GM06990 (cell line): Measurements from ENCODE around the gene SWT1.

ENCODE experiments used
- DNase-seq: peaks from one replicate; pipeline ENCODE4 v3.0.0-alpha.2; 2011; ENCODE audit not compliant: insufficient read length; ENCODE audit errors: extremely low read depth
- H3K27me3 ChIP-seq: replicated peaks from 2 replicates; pipeline ENCODE4 v1.6.0; 2011; ENCODE audit warnings: low read length; ENCODE audit not compliant: control insufficient read depth, insufficient read depth
- H3K36me3 ChIP-seq: 2 replicates; pipeline ENCODE4 v1.5.1; 2011; ENCODE audit warnings: low read length; ENCODE audit not compliant: control insufficient read depth, insufficient read depth
- H3K4me3 ChIP-seq: replicated peaks from 2 replicates; pipeline ENCODE4 v1.5.1; 2011; ENCODE audit warnings: low read depth, mild to moderate bottlenecking, control low read depth, low read length
- TF ChIP-seq, protein P1 (sequence below): IDR thresholded peaks from 2 replicates; pipeline ENCODE4 v1.5.1; 2011; ENCODE audit warnings: low read length, control low read depth, mild to moderate bottlenecking, inconsistent platforms; ENCODE audit not compliant: insufficient read depth, poor library complexity, severe bottlenecking

SWT1 gene

DNA sequence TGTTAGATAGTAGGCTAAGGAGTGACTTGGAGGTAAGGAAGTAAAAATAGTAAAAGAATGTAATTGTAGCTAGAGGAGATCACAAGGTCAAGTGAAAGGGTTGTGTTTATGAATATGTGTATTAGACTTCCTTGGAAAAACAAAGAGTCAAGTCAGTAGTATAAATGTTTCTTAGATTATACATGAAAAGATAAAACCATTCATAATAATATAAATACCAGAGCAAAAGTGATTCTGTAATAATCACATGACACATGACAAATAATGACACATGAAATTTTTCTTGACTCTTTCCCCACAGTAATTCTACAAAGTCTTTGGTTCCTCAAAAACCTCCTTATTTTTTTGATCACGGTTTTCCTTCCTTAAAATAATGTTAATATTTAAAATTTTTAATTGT, 103.6 kb downstream of the SWT1 start:
- DNase-seq: no peak
- TF ChIP-seq, protein P1, sequence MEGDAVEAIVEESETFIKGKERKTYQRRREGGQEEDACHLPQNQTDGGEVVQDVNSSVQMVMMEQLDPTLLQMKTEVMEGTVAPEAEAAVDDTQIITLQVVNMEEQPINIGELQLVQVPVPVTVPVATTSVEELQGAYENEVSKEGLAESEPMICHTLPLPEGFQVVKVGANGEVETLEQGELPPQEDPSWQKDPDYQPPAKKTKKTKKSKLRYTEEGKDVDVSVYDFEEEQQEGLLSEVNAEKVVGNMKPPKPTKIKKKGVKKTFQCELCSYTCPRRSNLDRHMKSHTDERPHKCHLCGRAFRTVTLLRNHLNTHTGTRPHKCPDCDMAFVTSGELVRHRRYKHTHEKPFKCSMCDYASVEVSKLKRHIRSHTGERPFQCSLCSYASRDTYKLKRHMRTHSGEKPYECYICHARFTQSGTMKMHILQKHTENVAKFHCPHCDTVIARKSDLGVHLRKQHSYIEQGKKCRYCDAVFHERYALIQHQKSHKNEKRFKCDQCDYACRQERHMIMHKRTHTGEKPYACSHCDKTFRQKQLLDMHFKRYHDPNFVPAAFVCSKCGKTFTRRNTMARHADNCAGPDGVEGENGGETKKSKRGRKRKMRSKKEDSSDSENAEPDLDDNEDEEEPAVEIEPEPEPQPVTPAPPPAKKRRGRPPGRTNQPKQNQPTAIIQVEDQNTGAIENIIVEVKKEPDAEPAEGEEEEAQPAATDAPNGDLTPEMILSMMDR: no peak
- H3K4me3 ChIP-seq: no peak overlapping the region
- no peaks in the 10 kb centered on the region for H3K36me3 ChIP-seq
- no peaks in the 10 kb centered on the region for H3K27me3 ChIP-seq

DNA sequence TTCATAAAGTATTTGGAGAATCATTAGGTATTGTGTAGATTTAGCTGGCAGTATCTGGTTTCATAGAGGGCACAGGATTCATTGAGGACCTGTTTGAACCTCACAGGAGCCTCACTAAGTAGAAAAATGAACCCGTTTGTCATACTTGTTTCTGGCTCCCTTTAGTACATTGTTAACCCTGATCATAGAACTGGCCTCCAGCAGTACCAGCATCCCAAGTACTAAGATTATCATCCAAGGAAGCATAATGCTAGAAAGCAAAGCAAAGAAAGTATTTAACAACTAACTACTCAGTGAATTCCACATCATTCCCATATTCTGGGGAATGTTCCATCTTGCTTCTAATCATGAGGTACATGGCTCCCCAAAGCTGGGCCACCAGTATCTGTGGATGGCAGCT, 105.2 kb downstream of the SWT1 start:
- Histone ChIP-seq H3K4me3 (no peak overlapping the region), H3K27me3 (no peaks in the 10 kb centered on the region), H3K36me3 (no peaks in the 10 kb centered on the region)
- TF ChIP-seq, protein P1: no peak
- DNase-seq: no peak

DNA sequence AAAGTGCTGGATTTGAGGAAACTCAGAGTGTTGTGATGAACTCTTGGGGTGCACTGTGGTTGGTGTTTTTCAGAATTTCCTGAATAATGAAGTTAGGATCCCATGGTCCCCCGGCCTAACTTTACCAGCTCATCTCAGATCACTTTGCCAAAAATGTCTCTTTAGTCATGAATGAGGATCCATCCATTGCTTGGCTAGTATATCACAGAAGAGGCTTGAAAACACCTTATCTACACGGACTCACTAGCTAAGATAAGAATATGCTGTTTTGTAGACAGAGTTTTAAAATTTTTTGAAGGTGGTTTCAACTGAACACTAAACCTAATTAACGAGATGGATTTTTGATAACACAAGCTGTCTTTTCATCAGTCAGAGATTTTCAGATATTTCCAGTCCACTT, 106.3 kb downstream of the SWT1 start:
- H3K4me3 ChIP-seq: no peak overlapping the region
- H3K27me3 ChIP-seq: no peaks in the 10 kb centered on the region
- TF ChIP-seq, protein P1: no peak
- DNase-seq: no peak
- no peaks in the 10 kb centered on the region for H3K36me3 ChIP-seq

DNA sequence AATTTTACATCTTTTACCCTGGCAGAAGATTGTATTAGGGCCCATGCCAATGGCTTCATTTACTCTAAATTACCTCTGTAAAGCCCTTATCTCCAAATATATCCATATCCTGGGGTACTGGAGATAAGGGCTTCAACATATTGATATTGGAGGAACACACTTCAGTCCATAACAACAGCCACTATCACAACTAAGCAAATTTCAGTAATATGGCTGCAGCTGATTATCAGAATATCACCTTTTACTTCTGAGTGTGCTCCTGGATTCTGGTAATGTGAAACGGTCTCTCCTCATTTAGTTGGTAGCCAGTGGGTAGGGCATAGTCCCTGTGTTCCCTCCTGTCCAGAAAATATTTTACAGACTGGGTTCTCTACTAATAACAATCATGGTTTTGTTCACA, 106.8 kb downstream of the SWT1 start:
- H3K4me3 ChIP-seq: no peak overlapping the region
- H3K27me3 ChIP-seq: no peaks in the 10 kb centered on the region
- DNase-seq: no peak
- no peaks in the 10 kb centered on the region for H3K36me3 ChIP-seq
- TF ChIP-seq, protein P1: no peak

DNA sequence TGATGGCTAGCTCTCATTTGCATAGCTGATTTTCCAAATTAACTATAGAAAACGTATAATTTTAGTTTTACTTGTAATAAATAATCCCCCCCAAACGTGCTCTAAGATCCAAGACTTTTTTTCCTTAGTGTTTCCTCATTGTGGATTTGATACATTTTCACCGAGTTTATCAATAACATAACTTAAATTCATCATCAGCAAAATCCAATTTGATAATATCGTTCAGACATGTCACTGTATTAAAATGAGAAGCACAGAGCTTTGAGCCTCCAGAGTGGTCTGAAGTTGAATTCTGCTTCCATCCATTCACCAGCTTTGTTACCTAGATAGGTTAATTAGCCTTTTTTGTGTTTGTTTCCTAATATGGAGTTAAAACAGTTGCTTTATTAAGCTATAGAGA, 108.3 kb downstream of the SWT1 start:
- Histone ChIP-seq H3K4me3 (no peak overlapping the region), H3K36me3 (no peaks in the 10 kb centered on the region), H3K27me3 (no peaks in the 10 kb centered on the region)
- TF ChIP-seq, protein P1: no peak
- no peak for DNase-seq

DNA sequence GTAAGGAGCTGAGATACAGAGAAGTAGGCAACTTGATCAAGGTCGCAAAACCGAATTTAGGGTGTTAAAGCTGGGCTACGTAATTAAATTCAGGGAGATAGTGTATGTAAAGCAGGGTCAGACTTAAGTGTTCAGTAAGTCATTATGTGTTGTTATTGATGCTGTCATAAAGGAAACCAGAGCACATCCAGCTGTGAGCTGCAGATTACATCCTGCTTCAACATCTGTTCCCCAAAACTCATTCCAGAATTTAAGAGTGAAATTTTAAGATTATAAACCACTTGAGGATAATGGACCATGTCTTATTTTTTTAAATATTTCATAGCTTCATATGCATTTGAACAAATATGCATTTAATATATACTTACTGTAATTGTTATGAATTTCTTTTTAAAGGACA, 110.3 kb downstream of the SWT1 start:
- TF ChIP-seq, protein P1: no peak
- Histone ChIP-seq H3K36me3 (no peaks in the 10 kb centered on the region), H3K4me3 (no peak overlapping the region), H3K27me3 (no peaks in the 10 kb centered on the region)
- no peak for DNase-seq
